Ascending aorta (tissue), 2 donors: ENCODE measurements around the gene POLR1A. TPM values are rescaled to one million over a fixed set of nuclear protein-coding genes. Genes with fewer than 3 reads are reported as not detected.

Experiments
- DNase-seq, 2 donors: peaks; one replicate each; pipeline ENCODE4 v3.0.0-alpha.2; 2019; ENCODE audit warnings: low spot score in 2 of 2
- H3K27ac ChIP-seq, 2 donors: fragments of 200-600 bp; sonication (generic); one replicate each; pipeline ENCODE4 v1.5.1; 2016 to 2017; ENCODE audit warnings: mild to moderate bottlenecking in 1 of 2
- H3K27me3 ChIP-seq: fragments of 200-600 bp; sonication (generic); one replicate; pipeline ENCODE4 v1.5.1; 2017
- H3K36me3 ChIP-seq, 2 donors: fragments of 200-600 bp; sonication (generic); one replicate each; pipeline ENCODE4 v1.5.1; 2016
- H3K4me1 ChIP-seq, 2 donors: fragments of 200-600 bp; sonication (generic); one replicate each; pipeline ENCODE4 v1.5.1; 2016 to 2017; ENCODE audit warnings: mild to moderate bottlenecking in 1 of 2
- H3K4me3 ChIP-seq, 2 donors: fragments of 200-600 bp; sonication (generic); one replicate each; pipeline ENCODE4 v1.5.1; 2016 to 2017; ENCODE audit warnings: mild to moderate bottlenecking in 1 of 2
- H3K9me3 ChIP-seq, 2 donors: fragments of 200-600 bp; sonication (generic); one replicate each; pipeline ENCODE4 v1.5.1; 2016
- intact Hi-C: fragments of 100-400 bp; cut with DNase I; formaldehyde crosslinking; loops from one replicate; pipeline ENCODE4 v1.15.1; 2023
- total RNA-seq: library from RNA; depleted of rRNA; stranded (reverse); fragments of >200 nt; gene quantifications from one replicate; pipeline ENCODE4 v1.1.0, GENCODE V29; 2016
- TF ChIP-seq, protein P1 (sequence below), 3 experiments: fragments of 200-600 bp in 2 of 3; fragments of 450-650 bp in 1 of 3; sonication (generic) in 2 of 3; IDR thresholded peaks; one replicate each; pipeline ENCODE4 v1.5.1; 2016 to 2019; ENCODE audit warnings: antibody characterized with exemption in 3 of 3, mild to moderate bottlenecking in 1 of 3, moderate library complexity in 1 of 3

Gene POLR1A
- total RNA-seq, 1 donor from 2014 or later, result 8.0 TPM

DNA sequence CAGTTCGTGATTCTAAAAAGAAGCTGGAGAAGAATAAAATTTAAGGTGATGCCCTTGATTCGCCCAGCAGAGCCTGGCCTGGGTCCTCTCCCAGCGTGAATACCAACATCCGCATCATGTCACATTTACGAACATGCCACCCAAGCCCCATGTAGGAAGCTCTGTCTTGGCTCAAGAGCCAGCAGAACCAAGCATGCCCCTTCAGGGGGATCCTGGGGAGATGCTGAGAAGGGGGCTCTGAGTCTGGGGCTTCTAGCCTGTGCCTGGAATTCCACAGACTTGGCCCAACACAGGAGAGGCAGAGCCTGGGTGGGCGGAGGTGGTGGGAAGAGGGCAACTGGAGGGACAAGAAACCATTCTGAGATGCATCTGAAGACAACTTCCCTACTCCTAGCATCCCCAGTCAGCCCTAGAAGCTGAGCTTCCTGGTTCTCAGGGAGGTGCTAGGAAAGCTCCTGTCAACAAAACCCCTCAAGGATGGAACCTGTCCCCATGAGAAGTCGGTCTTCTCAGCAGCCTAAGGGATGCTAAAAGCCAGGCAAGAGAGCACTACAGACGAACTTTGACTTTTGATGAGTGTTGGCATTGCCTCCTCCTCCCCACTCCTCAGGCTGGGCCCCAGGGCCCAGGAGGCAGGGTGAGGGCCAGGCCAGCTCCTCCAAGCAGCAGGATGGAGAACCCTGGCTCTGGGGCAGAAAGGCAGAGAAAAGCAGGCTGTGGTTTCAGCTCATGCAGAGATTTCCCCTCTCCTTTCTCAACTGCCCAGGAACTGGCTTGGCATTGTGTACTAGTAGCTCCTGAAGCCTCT, 57.9 kb downstream of the POLR1A start:
- intact Hi-C loops, result no loop called here
- H3K36me3 ChIP-seq, result peaks cover 53 to 78% of the 10 kb centered on the region in 2 donors

DNA sequence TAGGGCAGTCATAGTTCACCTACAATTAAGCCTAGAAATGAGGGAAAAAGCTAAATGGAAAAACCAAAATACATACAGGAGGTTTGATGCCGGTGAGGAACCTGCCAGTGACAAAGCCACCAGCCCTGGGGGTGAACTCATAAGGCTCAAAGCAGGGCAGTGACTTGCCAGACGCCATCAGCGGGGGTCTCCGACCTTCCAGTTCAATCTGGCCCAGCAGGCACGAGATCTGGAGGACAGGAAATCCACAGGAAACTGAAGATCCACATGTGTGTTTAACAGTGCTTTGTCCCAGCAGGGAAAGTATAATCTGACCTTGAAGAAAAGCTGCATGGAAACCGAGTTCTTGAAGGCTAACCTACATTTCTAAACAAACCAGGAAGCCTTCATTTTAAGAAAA, 60.1 kb downstream of the POLR1A start:
- Histone ChIP-seq H3K27me3 (no peaks in the 10 kb centered on the region), H3K27ac (no peak overlapping the region), H3K36me3 (peaks cover 49 to 80% of the 10 kb centered on the region in 2 donors), H3K4me3 (no peak overlapping the region), H3K9me3 (no peaks in the 10 kb centered on the region), H3K4me1 (no peaks in the 10 kb centered on the region)
- peak in 1 of 2 donors; percentile 35 for DNase-seq
- TF ChIP-seq, protein P1, sequence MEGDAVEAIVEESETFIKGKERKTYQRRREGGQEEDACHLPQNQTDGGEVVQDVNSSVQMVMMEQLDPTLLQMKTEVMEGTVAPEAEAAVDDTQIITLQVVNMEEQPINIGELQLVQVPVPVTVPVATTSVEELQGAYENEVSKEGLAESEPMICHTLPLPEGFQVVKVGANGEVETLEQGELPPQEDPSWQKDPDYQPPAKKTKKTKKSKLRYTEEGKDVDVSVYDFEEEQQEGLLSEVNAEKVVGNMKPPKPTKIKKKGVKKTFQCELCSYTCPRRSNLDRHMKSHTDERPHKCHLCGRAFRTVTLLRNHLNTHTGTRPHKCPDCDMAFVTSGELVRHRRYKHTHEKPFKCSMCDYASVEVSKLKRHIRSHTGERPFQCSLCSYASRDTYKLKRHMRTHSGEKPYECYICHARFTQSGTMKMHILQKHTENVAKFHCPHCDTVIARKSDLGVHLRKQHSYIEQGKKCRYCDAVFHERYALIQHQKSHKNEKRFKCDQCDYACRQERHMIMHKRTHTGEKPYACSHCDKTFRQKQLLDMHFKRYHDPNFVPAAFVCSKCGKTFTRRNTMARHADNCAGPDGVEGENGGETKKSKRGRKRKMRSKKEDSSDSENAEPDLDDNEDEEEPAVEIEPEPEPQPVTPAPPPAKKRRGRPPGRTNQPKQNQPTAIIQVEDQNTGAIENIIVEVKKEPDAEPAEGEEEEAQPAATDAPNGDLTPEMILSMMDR (IDR thresholded peaks at IDR 0.05), result no peak
- intact Hi-C loops, result no loop called here

More for the DNA sequence above, 57.9 kb downstream of the POLR1A start:
- Histone ChIP-seq H3K27me3 (no peaks in the 10 kb centered on the region), H3K9me3 (no peaks in the 10 kb centered on the region), H3K4me3 (no peak overlapping the region), H3K4me1 (no peaks in the 10 kb centered on the region), H3K27ac (no peak overlapping the region)
- peak in 1 of 2 donors; percentile 31 for DNase-seq
- TF ChIP-seq, protein P1 (IDR thresholded peaks at IDR 0.05), result no peak

DNA sequence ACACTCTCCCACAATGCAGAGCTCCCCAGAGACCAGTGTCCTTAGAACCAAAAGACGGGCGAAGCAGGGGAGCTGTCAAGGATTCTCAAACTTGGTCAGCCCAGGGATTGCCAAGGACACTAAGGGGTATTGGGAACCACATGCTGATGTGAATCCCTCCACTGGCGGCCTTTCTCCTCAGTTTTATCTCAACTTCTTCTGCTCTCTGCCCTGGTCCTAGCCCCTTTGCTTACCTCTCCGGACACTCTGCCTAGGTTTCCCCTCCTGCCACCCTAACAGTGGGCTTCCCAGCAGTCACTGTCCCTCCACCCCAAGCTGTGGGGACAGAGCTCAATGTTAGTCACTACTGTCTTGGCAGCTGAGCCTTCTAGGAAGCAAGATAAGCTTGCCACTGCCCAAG, 61.1 kb downstream of the POLR1A start:
- Histone ChIP-seq H3K4me3 (no peak overlapping the region), H3K27me3 (no peaks in the 10 kb centered on the region), H3K27ac (no peak overlapping the region), H3K9me3 (no peaks in the 10 kb centered on the region), H3K4me1 (no peaks in the 10 kb centered on the region), H3K36me3 (peaks cover 50 to 88% of the 10 kb centered on the region in 2 donors)
- peak in 1 of 2 donors; percentile 28 for DNase-seq
- intact Hi-C loops, result no loop called here
- TF ChIP-seq, protein P1 (IDR thresholded peaks at IDR 0.05), result no peak

GRCh38 chr2:86044045-86044444, 61.6 kb downstream of the POLR1A start:
- TF ChIP-seq, protein P1 (IDR thresholded peaks at IDR 0.05), result no peak
- no peak overlapping the region for H3K27ac ChIP-seq
- no peaks in the 10 kb centered on the region for H3K9me3 ChIP-seq
- no peaks in the 10 kb centered on the region for H3K4me1 ChIP-seq
- H3K4me3 ChIP-seq, result no peak overlapping the region
- intact Hi-C loops, result no loop called here
- H3K27me3 ChIP-seq, result no peaks in the 10 kb centered on the region
- DNase-seq, result peak in 1 of 2 donors; percentile 49
- peaks cover 50 to 93% of the 10 kb centered on the region in 2 donors for H3K36me3 ChIP-seq

GRCh38 chr2:86042256-86043168, 63.2 kb downstream of the POLR1A start:
- Histone ChIP-seq H3K4me3 (no peak overlapping the region), H3K27ac (no peak overlapping the region), H3K4me1 (peaks cover 5% of the 10 kb centered on the region in 2 donors), H3K27me3 (no peaks in the 10 kb centered on the region), H3K9me3 (no peaks in the 10 kb centered on the region), H3K36me3 (peaks cover 50 to 79% of the 10 kb centered on the region in 2 donors)
- intact Hi-C loops, result no loop called here
- TF ChIP-seq, protein P1 (IDR thresholded peaks at IDR 0.05), result no peak
- peak in 1 of 2 donors; percentile 35 for DNase-seq
